Astrocyte of the hippocampus (primary cell): ENCODE results near the gene PIEZO2.
"Not testable (repeated sequence)": the region's sequence is repeated elsewhere in the genome, so short reads cannot be mapped to it uniquely, and the experiment has no call there.

ENCODE experiments used
- DNase-seq: peaks from one replicate; pipeline ENCODE4 v3.0.0; 2011; ENCODE audit warnings: low read depth, low spot score

PIEZO2 gene

DNA sequence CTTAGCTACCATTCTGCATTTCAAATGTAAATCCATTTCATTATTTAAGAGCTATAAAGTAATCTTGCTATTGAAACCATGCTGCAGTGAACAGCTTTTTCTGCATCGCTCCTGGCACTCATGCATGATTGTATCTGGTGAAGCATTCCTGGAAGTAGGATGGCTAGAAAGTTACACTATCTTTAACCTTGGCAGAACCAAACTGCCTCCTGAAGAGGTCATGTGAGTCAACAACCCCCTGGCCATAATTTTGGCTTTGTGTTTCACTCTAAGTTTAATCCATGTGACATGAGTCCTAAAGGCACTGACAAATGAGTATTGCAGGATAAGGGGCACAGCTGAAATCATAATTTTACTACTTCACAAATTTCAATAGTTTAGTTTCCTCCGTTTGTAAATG is 526.4 kb downstream of the PIEZO2 start:
- DNase-seq = not testable (repeated sequence)

DNA sequence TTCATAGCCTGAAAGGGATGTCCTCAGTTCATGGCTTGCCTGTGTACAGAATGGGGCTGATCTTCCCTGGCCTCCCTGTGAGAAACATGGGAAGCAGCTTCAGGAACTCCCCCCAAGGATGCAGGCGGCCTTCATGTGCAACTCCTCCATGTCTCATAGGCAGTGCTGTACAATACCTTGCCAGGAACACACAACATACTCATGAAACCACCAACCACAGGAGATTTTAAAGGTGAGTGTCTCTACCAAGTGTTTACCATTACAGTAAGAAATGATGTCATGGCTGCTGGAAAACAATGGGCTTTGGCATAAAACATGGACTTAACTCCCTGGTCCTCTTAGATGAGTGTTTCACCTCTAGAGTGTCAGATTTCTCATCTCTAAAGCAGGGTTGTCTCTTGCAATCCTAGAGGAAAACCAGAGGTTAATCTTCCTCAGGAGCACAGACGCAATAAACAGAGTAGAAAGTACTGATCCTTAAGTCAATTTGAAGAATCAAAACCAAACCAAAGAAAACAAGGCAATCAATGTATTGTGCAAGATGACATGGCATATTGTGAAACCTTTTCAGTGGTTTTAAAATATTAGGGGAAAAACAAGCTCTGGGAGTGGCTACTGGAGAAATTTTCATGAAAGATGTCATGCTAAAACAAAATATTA is 528.6 kb downstream of the PIEZO2 start:
- not testable (repeated sequence) for DNase-seq
